ENCODE measurements around the gene CDK3. TPM values are rescaled to one million over a fixed set of nuclear protein-coding genes. Genes with fewer than 3 reads are reported as not detected.

Gene CDK3
- total and polyA plus RNA-seq, 2 donors (not counting 1 experiment from before 2014, with no cell fraction given): 15.0 to 20.5 TPM

GRCh38 chr17:76008208-76008607, 7.6 kb downstream of the CDK3 start:
- H3K27ac ChIP-seq (ENCODE audit: low read length in 2 of 2): no peak overlapping the region
- DNase-seq: no peak
- intact Hi-C loops (cut with micrococcal nuclease): loop anchor here (10.0 kb wide), 2 partner anchors 163 to 253 kb away; partner anchors contain the start of gene UNC13D
- H3K27me3 ChIP-seq (replicated peaks in 1 of 4; ENCODE audit: control extremely low read depth in 1 of 4, control insufficient read depth in 3 of 4, insufficient read depth in 4 of 4, low read length in 3 of 4): no peaks in the 10 kb centered on the region
- Mint-ChIP-seq H3K27ac (no peak overlapping the region), H3K4me3 (no peak overlapping the region), H3K4me1 (no peaks in the 10 kb centered on the region), H3K27me3 (no peaks in the 10 kb centered on the region), H3K9me3 (ENCODE audit: insufficient read depth) (no peaks in the 10 kb centered on the region)
- TF ChIP-seq CTCF (IDR thresholded peaks at IDR 0.05): no peak
- TF ChIP-seq EZH2 (IDR thresholded peaks at IDR 0.05; ENCODE audit: borderline replicate concordance, insufficient read depth, low read depth, low read length, poor library complexity, severe bottlenecking): no peak
- CTCF ChIA-PET: interaction anchor here (0.7 to 5.5 kb wide), 6 partner anchors 9 to 135 kb away, joined by 3 to 35 read pairs (median 6); partner anchors contain the start of gene MRPL38
- H3K79me2 ChIP-seq (ENCODE audit: control insufficient read depth, insufficient read depth, low read length): no peaks in the 10 kb centered on the region
- peaks cover 0 to 3% of the 10 kb centered on the region in 2 donors for H3K4me1 ChIP-seq (ENCODE audit: control insufficient read depth in 2 of 2, insufficient read depth in 2 of 2, low read length in 2 of 2)
- no peak overlapping the region for H3K4me2 ChIP-seq (replicated peaks; ENCODE audit: low read depth, low read length, poor library complexity, severe bottlenecking)
- no peaks in the 10 kb centered on the region for H4K20me1 ChIP-seq (ENCODE audit: control insufficient read depth, insufficient read depth, low read length, poor library complexity, severe bottlenecking)
- 95% methylated on average over 36 of the region's 36 CpGs for WGBS (ENCODE audit: insufficient coverage)
- no peaks in the 10 kb centered on the region for H3K9me3 ChIP-seq (ENCODE audit: control extremely low read depth in 1 of 3, control insufficient read depth in 2 of 3, insufficient read depth in 1 of 3, low read length in 2 of 3)
- no peak for ATAC-seq (ENCODE audit: low read depth)
- POLR2A ChIA-PET: no interaction called here
- H3K4me3 ChIP-seq (ENCODE audit: control extremely low read depth in 1 of 5, extremely low read depth in 1 of 5, insufficient read depth in 1 of 5, low read depth in 2 of 5, low read length in 4 of 5): no peak overlapping the region
- H3K9ac ChIP-seq (ENCODE audit: low read length): no peak overlapping the region
- H3K36me3 ChIP-seq (replicated peaks in 1 of 2; ENCODE audit: control extremely low read depth in 1 of 2, control insufficient read depth in 1 of 2, extremely low read depth in 1 of 2, insufficient read depth in 2 of 2, low read length in 1 of 2): no peaks in the 10 kb centered on the region
- H2AFZ ChIP-seq (ENCODE audit: insufficient read depth, low read depth, low read length, poor library complexity, severe bottlenecking): no peak overlapping the region

- Mint-ChIP-seq H3K4me1 (no peaks in the 10 kb centered on the region), H3K9me3 (ENCODE audit: insufficient read depth) (no peaks in the 10 kb centered on the region), H3K27me3 (no peaks in the 10 kb centered on the region), H3K27ac (no peak overlapping the region), H3K4me3 (no peak overlapping the region)
- no peak overlapping the region for H3K4me3 ChIP-seq (ENCODE audit: control extremely low read depth in 1 of 5, extremely low read depth in 1 of 5, insufficient read depth in 1 of 5, low read depth in 2 of 5, low read length in 4 of 5)
- H3K9me3 ChIP-seq (ENCODE audit: control extremely low read depth in 1 of 3, control insufficient read depth in 2 of 3, insufficient read depth in 1 of 3, low read length in 2 of 3): no peaks in the 10 kb centered on the region
- H3K27me3 ChIP-seq (replicated peaks in 1 of 4; ENCODE audit: control extremely low read depth in 1 of 4, control insufficient read depth in 3 of 4, insufficient read depth in 4 of 4, low read length in 3 of 4): peaks cover 0 to 3% (median 0%) of the 10 kb centered on the region in 4 experiments
- WGBS (ENCODE audit: insufficient coverage): 94% methylated on average over 54 of the region's 56 CpGs
- intact Hi-C loops (cut with micrococcal nuclease): loop anchor here (10.0 kb wide), 2 partner anchors 164 to 254 kb away; partner anchors contain the start of gene UNC13D
- H2AFZ ChIP-seq (ENCODE audit: insufficient read depth, low read depth, low read length, poor library complexity, severe bottlenecking): no peak overlapping the region
- H3K27ac ChIP-seq (ENCODE audit: low read length in 2 of 2): no peak overlapping the region
- H3K9ac ChIP-seq (ENCODE audit: low read length): no peak overlapping the region
- POLR2A ChIA-PET: no interaction called here
- TF ChIP-seq CTCF (IDR thresholded peaks at IDR 0.05): no peak
- no peak for TF ChIP-seq EZH2 (IDR thresholded peaks at IDR 0.05; ENCODE audit: borderline replicate concordance, insufficient read depth, low read depth, low read length, poor library complexity, severe bottlenecking)
- no peaks in the 10 kb centered on the region for H4K20me1 ChIP-seq (ENCODE audit: control insufficient read depth, insufficient read depth, low read length, poor library complexity, severe bottlenecking)
- peaks cover 0 to 3% of the 10 kb centered on the region in 2 donors for H3K4me1 ChIP-seq (ENCODE audit: control insufficient read depth in 2 of 2, insufficient read depth in 2 of 2, low read length in 2 of 2)
- H3K4me2 ChIP-seq (replicated peaks; ENCODE audit: low read depth, low read length, poor library complexity, severe bottlenecking): no peak overlapping the region
- no peaks in the 10 kb centered on the region for H3K79me2 ChIP-seq (ENCODE audit: control insufficient read depth, insufficient read depth, low read length)
- no peaks in the 10 kb centered on the region for H3K36me3 ChIP-seq (replicated peaks in 1 of 2; ENCODE audit: control extremely low read depth in 1 of 2, control insufficient read depth in 1 of 2, extremely low read depth in 1 of 2, insufficient read depth in 2 of 2, low read length in 1 of 2)
- ATAC-seq (ENCODE audit: low read depth) (no peak), DNase-seq (no peak)
- CTCF ChIA-PET: interaction anchor here (0.7 to 5.5 kb wide), 7 partner anchors 9 to 262 kb away, joined by 3 to 35 read pairs (median 4); partner anchors contain the start of gene MRPL38
These were observed 8.2 kb downstream of the CDK3 start for GRCh38 chr17:76008630-76009425.
